Stimulated activated naive CD8-positive, alpha-beta T cell treated with anti-CD3 and anti-CD28 coated beads, Interleukin-15, Interleukin-2, amounts not matched to agents 100 ng/mL and 50 ng/mL, for 24 hours (primary cell): ENCODE results near the gene MAML1.

Experiments used
- H3K27ac Mint-ChIP-seq: one replicate; pipeline ENCODE4 v1.8.0; 2021; ENCODE audit warnings: mild to moderate bottlenecking, mixed read lengths
- H3K27me3 Mint-ChIP-seq: one replicate; pipeline ENCODE4 v1.8.0; 2021; ENCODE audit warnings: mixed read lengths
- H3K36me3 Mint-ChIP-seq: one replicate; pipeline ENCODE4 v1.8.0; 2021; ENCODE audit warnings: low read depth, mixed read lengths
- H3K4me1 Mint-ChIP-seq: one replicate; pipeline ENCODE4 v1.8.0; 2021; ENCODE audit warnings: low read depth, mixed read lengths
- H3K4me3 Mint-ChIP-seq: one replicate; pipeline ENCODE4 v1.8.0; 2021; ENCODE audit warnings: mild to moderate bottlenecking, mixed read lengths
- H3K9me3 Mint-ChIP-seq: one replicate; pipeline ENCODE4 v1.8.0; 2021; ENCODE audit warnings: mixed read lengths

MAML1 gene

DNA sequence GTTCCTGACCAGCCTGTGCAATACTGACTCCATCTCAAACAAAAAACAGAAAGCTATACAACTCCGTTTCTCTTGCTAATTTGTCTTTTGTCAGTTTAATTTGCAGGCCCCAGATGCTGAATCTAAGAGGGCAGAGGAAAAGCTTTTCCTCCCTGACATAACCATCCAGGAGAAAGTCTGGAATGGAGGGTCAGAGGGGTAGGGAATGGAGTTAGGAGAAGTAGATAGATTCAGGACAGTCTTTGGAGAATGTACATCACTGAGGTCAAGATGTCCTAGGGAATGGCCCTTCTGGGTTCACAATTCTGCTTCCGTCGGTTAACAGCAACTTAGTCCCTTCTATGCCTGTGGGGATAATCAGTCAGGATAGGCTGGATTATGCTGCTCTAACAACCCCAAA is 81.5 kb downstream of the MAML1 start:
- H3K4me3 Mint-ChIP-seq: no peak overlapping the region
- no peaks in the 10 kb centered on the region for H3K9me3 Mint-ChIP-seq
- H3K4me1 Mint-ChIP-seq: peaks cover 17% of the 10 kb centered on the region
- no peak overlapping the region for H3K27ac Mint-ChIP-seq
- peaks cover 15% of the 10 kb centered on the region for H3K36me3 Mint-ChIP-seq
- no peaks in the 10 kb centered on the region for H3K27me3 Mint-ChIP-seq

GRCh38 chr5:179815491-179816249 is 83.0 kb downstream of the MAML1 start:
- Mint-ChIP-seq H3K27me3 (no peaks in the 10 kb centered on the region), H3K36me3 (peaks cover 15% of the 10 kb centered on the region), H3K9me3 (no peaks in the 10 kb centered on the region), H3K27ac (no peak overlapping the region), H3K4me3 (peak overlapping the region; percentile 44), H3K4me1 (peaks cover 29% of the 10 kb centered on the region)

DNA sequence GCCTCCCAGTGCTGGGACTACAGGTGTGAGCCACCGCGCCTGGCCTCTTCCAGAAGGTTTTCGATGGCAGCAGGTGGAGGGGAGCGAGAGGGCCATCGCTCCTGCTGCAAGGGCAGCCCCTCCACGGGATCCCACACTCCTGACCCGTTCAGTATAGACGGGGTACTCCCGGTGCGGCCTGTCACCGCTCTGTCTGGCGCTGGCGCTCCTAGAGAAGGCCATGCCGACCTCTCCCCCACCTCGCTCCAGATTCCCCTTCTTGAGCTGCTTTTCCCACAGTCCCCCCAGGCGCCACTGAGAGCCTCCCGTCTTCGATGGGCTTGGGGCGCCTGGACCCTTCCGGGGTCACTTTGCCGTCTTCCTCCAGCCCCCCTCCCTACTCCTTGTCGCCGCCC is 83.8 kb downstream of the MAML1 start:
- Mint-ChIP-seq H3K9me3 (no peaks in the 10 kb centered on the region), H3K4me3 (no peak overlapping the region), H3K27ac (no peak overlapping the region), H3K4me1 (peaks cover 29% of the 10 kb centered on the region), H3K36me3 (peaks cover 15% of the 10 kb centered on the region), H3K27me3 (no peaks in the 10 kb centered on the region)

GRCh38 chr5:179816796-179817469 is 84.3 kb downstream of the MAML1 start:
- Mint-ChIP-seq H3K36me3 (peaks cover 15% of the 10 kb centered on the region), H3K4me3 (no peak overlapping the region), H3K9me3 (no peaks in the 10 kb centered on the region), H3K27ac (no peak overlapping the region), H3K4me1 (peaks cover 34% of the 10 kb centered on the region), H3K27me3 (no peaks in the 10 kb centered on the region)

DNA sequence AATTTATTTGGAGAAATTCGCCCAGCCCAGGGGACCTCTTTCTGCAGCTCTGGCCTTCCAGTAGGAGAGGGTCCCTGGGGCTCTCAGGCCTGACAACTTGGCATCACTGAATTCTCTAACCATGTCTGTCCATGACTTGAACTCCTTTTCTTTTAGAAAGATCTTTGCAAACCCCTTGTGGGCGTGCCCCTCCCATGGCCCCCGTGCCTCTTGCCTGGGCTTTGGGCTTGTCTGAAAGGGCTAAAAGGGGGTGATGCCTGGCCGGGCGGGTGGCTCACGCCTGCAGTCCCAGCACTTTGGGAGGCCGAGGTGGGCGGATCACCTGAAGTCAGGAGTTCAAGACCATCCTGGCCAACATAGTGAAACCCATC is 84.8 kb downstream of the MAML1 start:
- Mint-ChIP-seq H3K4me1 (peaks cover 40% of the 10 kb centered on the region), H3K27ac (no peak overlapping the region), H3K27me3 (no peaks in the 10 kb centered on the region), H3K9me3 (no peaks in the 10 kb centered on the region), H3K36me3 (peaks cover 15% of the 10 kb centered on the region), H3K4me3 (no peak overlapping the region)

DNA sequence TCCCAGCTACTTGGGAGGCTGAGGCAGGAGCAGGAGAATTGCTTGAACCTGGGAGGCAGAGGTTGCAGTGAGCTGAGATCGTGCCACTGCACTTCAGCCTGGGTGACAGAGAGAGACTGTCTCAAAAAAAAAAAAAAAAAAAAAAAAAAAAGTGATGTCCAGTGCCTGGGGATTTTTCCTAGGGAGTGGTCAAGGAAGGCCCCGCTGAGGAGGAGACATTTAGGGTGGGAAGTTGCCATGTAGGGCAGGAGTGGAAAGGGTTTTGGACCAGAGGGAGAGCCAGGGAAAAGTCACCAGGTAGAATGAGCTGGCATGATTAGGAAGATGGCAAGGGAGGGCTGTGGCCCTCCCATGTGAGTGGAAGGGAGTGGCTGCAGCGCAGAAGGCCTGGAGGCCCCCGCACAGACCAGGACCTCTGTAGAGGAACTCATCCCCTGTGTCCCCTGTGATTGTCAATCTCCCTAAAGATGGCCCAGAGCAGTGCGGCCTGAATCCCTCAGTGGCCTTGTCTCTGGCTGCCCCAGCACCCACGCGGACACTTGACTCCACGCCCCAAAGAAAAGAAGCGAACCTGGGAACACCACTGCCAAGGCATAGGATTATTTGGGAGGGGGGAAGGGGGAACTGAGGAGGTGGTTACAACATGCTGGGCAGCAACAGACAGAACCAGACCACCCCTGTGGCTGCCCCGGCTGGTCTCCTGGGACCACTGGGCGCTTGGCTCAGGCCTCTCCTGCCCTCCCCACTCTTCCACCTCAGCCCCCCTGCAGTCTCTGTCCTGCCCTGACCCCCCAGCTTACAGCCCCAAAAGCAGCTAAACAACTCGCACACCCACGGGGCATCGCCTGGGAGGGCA is 85.5 kb downstream of the MAML1 start:
- H3K36me3 Mint-ChIP-seq: peaks cover 13% of the 10 kb centered on the region
- peaks cover 46% of the 10 kb centered on the region for H3K4me1 Mint-ChIP-seq
- H3K4me3 Mint-ChIP-seq: peak overlapping the region; percentile 71
- no peaks in the 10 kb centered on the region for H3K27me3 Mint-ChIP-seq
- peak overlapping the region; percentile 84 for H3K27ac Mint-ChIP-seq
- no peaks in the 10 kb centered on the region for H3K9me3 Mint-ChIP-seq

DNA sequence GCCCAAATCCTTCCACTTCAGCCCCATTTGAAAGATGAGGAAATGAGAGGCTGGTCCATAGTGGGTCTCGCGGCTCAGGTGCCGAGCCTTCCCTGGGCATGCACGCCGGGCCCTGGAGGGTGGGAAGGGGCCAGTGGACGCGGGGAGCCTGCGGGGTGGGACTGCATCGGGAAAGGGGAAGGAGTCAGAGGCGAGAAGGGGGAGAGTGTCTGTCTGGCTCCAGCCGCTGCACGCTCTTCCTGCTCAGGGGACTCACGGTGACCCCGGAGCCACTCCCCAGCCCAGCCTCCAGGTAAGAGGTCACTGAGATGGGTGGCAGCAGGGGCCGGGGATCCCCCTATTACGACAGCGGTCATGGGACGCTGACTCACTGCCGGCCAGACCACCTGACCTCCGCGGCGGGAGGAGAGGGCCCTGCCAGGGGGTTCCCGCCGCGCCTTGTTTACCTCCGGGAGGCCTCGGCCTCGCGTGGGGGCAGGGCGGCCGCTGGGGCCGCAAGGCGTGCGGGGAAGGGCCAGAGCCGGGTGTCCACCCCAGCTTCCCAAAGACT is 86.2 kb downstream of the MAML1 start:
- peak overlapping the region; percentile 71 for H3K4me3 Mint-ChIP-seq
- H3K27me3 Mint-ChIP-seq: no peaks in the 10 kb centered on the region
- no peaks in the 10 kb centered on the region for H3K9me3 Mint-ChIP-seq
- peaks cover 51% of the 10 kb centered on the region for H3K4me1 Mint-ChIP-seq
- peak overlapping the region; percentile 84 for H3K27ac Mint-ChIP-seq
- peaks cover 12% of the 10 kb centered on the region for H3K36me3 Mint-ChIP-seq

- Mint-ChIP-seq H3K4me3 (peak overlapping the region; percentile 71), H3K36me3 (peaks cover 10% of the 10 kb centered on the region), H3K27me3 (no peaks in the 10 kb centered on the region), H3K9me3 (no peaks in the 10 kb centered on the region), H3K27ac (peak overlapping the region; percentile 90), H3K4me1 (peaks cover 53% of the 10 kb centered on the region)
Measured at GRCh38 chr5:179819296-179820126, 86.9 kb downstream of the MAML1 start.

GRCh38 chr5:179820127-179820482 is 87.5 kb downstream of the MAML1 start:
- Mint-ChIP-seq H3K27ac (peak overlapping the region; percentile 90), H3K36me3 (peaks cover 16% of the 10 kb centered on the region), H3K4me1 (peaks cover 59% of the 10 kb centered on the region), H3K9me3 (no peaks in the 10 kb centered on the region), H3K27me3 (no peaks in the 10 kb centered on the region), H3K4me3 (peak overlapping the region; percentile 71)

DNA sequence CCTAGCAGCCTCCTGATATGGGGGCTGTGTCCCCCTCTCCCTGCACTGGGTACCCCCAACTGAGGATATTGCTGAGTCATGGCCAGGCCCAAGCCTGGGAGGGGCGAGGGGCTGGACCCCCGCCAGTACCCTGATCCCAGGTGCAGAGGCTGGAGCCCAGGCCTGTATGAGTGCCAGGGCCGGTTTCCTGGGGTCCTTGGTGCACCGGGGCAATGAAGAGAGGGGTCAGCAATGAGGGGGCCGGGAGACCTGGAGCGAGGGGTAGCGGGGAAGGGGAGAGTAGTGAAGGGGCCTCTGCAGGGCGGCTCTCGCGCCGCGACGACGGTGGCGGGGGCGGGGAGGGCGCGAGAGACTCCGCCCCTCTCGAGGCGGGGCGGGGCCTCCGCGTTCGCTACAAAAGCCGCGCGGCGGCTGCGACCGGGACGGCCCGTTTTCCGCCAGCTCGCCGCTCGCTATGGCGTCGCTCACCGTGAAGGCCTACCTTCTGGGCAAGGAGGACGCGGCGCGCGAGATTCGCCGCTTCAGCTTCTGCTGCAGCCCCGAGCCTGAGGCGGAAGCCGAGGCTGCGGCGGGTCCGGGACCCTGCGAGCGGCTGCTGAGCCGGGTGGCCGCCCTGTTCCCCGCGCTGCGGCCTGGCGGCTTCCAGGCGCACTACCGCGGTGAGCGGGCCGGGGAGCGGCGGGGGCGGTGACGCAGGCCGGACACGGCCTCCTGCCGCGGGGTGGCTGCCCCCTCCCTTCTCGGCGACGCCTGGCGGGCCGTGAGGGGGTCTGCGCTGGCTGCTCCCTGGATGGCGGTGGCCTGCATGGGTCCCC is 88.1 kb downstream of the MAML1 start, which contains the start of gene SQSTM1:
SQSTM1 (plus strand) TSS at position 423 of the 815 bp plus-strand sequence; CDS start at position 455, 32 bp downstream.
- Mint-ChIP-seq H3K4me1 (peaks cover 61% of the 10 kb centered on the region), H3K36me3 (peaks cover 20% of the 10 kb centered on the region), H3K27me3 (no peaks in the 10 kb centered on the region), H3K27ac (peak within 1 kb of the TSS; percentile 93), H3K4me3 (peak within 1 kb of the TSS; percentile 91), H3K9me3 (no peaks in the 10 kb centered on the region)

- H3K27ac Mint-ChIP-seq: peak overlapping the region; percentile 93
- H3K27me3 Mint-ChIP-seq: no peaks in the 10 kb centered on the region
- H3K4me3 Mint-ChIP-seq: peak overlapping the region; percentile 91
- peaks cover 26% of the 10 kb centered on the region for H3K36me3 Mint-ChIP-seq
- no peaks in the 10 kb centered on the region for H3K9me3 Mint-ChIP-seq
- H3K4me1 Mint-ChIP-seq: peaks cover 61% of the 10 kb centered on the region
Measured at GRCh38 chr5:179821298-179822058, 88.9 kb downstream of the MAML1 start.

DNA sequence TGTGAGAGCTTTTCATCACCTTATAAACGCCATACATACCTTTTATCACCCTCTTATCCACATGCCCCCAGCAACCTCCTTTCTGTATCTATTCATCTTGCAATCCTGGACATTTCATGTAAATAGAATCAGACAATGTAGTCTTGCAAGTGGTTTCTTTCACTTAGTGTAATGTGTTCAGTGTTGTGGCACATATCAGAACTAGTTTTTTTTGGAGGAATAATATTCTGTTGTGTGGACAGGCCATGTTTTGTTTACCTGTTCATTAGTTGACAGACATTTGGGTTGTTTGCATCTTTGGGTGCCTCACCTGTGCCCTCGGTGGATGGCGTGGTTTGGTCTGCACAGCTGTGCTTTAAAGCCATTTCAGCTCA is 89.4 kb downstream of the MAML1 start:
- H3K4me1 Mint-ChIP-seq: peaks cover 65% of the 10 kb centered on the region
- peak overlapping the region; percentile 93 for H3K27ac Mint-ChIP-seq
- H3K27me3 Mint-ChIP-seq: no peaks in the 10 kb centered on the region
- H3K4me3 Mint-ChIP-seq: peak overlapping the region; percentile 91
- H3K36me3 Mint-ChIP-seq: peaks cover 31% of the 10 kb centered on the region
- no peaks in the 10 kb centered on the region for H3K9me3 Mint-ChIP-seq

DNA sequence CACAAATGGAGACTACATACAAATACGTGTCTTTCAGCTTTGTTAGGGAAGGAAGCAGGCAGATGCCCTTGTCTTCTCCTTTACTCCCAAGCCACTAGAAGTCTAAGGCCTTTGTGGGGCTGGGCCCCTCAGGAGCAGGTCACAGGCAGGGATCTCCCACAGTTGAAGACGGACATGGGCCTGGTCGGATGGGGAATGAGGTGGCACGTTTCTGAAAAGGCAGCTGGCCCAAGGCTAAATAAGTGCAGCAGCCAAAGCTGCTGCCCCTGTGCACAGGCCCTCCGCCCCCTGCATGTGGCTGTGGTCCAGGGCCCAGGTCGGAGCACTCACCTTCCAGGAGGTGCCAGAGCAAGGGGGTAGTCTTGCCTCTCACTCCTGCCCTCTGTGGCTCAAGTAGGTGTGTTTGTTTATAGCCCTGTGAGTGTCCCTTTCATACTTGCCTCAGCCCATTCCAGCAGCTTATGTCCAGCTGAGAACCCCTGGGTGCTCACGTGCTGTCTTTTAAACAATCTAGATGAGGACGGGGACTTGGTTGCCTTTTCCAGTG is 89.9 kb downstream of the MAML1 start:
- peak overlapping the region; percentile 93 for H3K27ac Mint-ChIP-seq
- H3K4me1 Mint-ChIP-seq: peaks cover 67% of the 10 kb centered on the region
- peaks cover 36% of the 10 kb centered on the region for H3K36me3 Mint-ChIP-seq
- no peaks in the 10 kb centered on the region for H3K9me3 Mint-ChIP-seq
- H3K4me3 Mint-ChIP-seq: peak overlapping the region; percentile 91
- no peaks in the 10 kb centered on the region for H3K27me3 Mint-ChIP-seq
